HUES48 (cell line): ENCODE data around the gene PRKN.

Source experiments
- H3K27ac ChIP-seq: one replicate; pipeline ENCODE4 v1.7.0; 2013; ENCODE audit warnings: low read depth, low read length, inconsistent platforms
- H3K27me3 ChIP-seq: 2 replicates; pipeline ENCODE4 v1.6.1; 2013; ENCODE audit warnings: mild to moderate bottlenecking, low read length; ENCODE audit not compliant: control insufficient read depth, insufficient read depth
- H3K36me3 ChIP-seq: 2 replicates; pipeline ENCODE4 v1.6.1; 2013; ENCODE audit warnings: low read length; ENCODE audit not compliant: control insufficient read depth, insufficient read depth
- H3K4me1 ChIP-seq: 2 replicates; pipeline ENCODE4 v1.6.1; 2013; ENCODE audit warnings: mild to moderate bottlenecking, low read length; ENCODE audit not compliant: control insufficient read depth, insufficient read depth
- H3K4me3 ChIP-seq: 2 replicates; pipeline ENCODE4 v1.5.1; 2013; ENCODE audit warnings: mild to moderate bottlenecking, low read depth, low read length
- H3K9ac ChIP-seq: 2 replicates; pipeline ENCODE4 v1.6.1; 2013; ENCODE audit warnings: mild to moderate bottlenecking, low read depth, low read length, moderate library complexity
- H3K9me3 ChIP-seq: 2 replicates; pipeline ENCODE4 v1.6.1; 2013; ENCODE audit warnings: low read length; ENCODE audit not compliant: control insufficient read depth, insufficient read depth

PRKN gene

GRCh38 chr6:161440299-161440698 lies 1287.3 kb downstream of the PRKN start:
- H3K9me3 ChIP-seq, result no peaks in the 10 kb centered on the region
- peaks cover 14% of the 10 kb centered on the region for H3K27me3 ChIP-seq
- no peak overlapping the region for H3K27ac ChIP-seq
- peaks cover 21% of the 10 kb centered on the region for H3K4me1 ChIP-seq
- no peak overlapping the region for H3K4me3 ChIP-seq
- H3K9ac ChIP-seq, result no peak overlapping the region
- no peaks in the 10 kb centered on the region for H3K36me3 ChIP-seq

GRCh38 chr6:161439093-161439492 lies 1288.5 kb downstream of the PRKN start:
- Histone ChIP-seq H3K36me3 (no peaks in the 10 kb centered on the region), H3K9me3 (no peaks in the 10 kb centered on the region), H3K4me1 (peaks cover 19% of the 10 kb centered on the region), H3K9ac (no peak overlapping the region), H3K27me3 (peaks cover 11% of the 10 kb centered on the region), H3K4me3 (no peak overlapping the region), H3K27ac (no peak overlapping the region)

GRCh38 chr6:161438430-161439030 lies 1289.0 kb downstream of the PRKN start:
- H3K36me3 ChIP-seq, result no peaks in the 10 kb centered on the region

GRCh38 chr6:161437851-161438250 lies 1289.7 kb downstream of the PRKN start:
- H3K4me1 ChIP-seq, result peaks cover 10% of the 10 kb centered on the region; the same call in 1 of the 2 replicates
- H3K27me3 ChIP-seq, result peaks cover 11% of the 10 kb centered on the region
- H3K36me3 ChIP-seq, result no peaks in the 10 kb centered on the region
- H3K27ac ChIP-seq, result no peak overlapping the region
- no peaks in the 10 kb centered on the region for H3K9me3 ChIP-seq
- no peak overlapping the region for H3K9ac ChIP-seq
- H3K4me3 ChIP-seq, result no peak overlapping the region

More at GRCh38 chr6:161438430-161439030, 1289.0 kb downstream of the PRKN start:
- H3K4me3 ChIP-seq, result no peak overlapping the region
- no peak overlapping the region for H3K27ac ChIP-seq
- peaks cover 13% of the 10 kb centered on the region for H3K4me1 ChIP-seq
- H3K27me3 ChIP-seq, result peaks cover 11% of the 10 kb centered on the region
- no peaks in the 10 kb centered on the region for H3K9me3 ChIP-seq
- H3K9ac ChIP-seq, result no peak overlapping the region

GRCh38 chr6:161436106-161436876 lies 1291.3 kb downstream of the PRKN start:
- Histone ChIP-seq H3K27ac (no peak overlapping the region), H3K27me3 (no peaks in the 10 kb centered on the region), H3K36me3 (no peaks in the 10 kb centered on the region), H3K9me3 (no peaks in the 10 kb centered on the region), H3K4me1 (peaks cover 10% of the 10 kb centered on the region; the same call in 1 of the 2 replicates), H3K9ac (no peak overlapping the region), H3K4me3 (no peak overlapping the region)

GRCh38 chr6:161435748-161436070 lies 1291.9 kb downstream of the PRKN start:
- Histone ChIP-seq H3K9me3 (no peaks in the 10 kb centered on the region), H3K9ac (no peak overlapping the region), H3K4me3 (no peak overlapping the region), H3K4me1 (peaks cover 10% of the 10 kb centered on the region; the same call in 1 of the 2 replicates), H3K27me3 (no peaks in the 10 kb centered on the region), H3K36me3 (no peaks in the 10 kb centered on the region), H3K27ac (no peak overlapping the region)

GRCh38 chr6:161434921-161435747 lies 1292.4 kb downstream of the PRKN start:
- Histone ChIP-seq H3K27me3 (no peaks in the 10 kb centered on the region), H3K4me3 (no peak overlapping the region), H3K9me3 (no peaks in the 10 kb centered on the region), H3K36me3 (no peaks in the 10 kb centered on the region), H3K9ac (no peak overlapping the region), H3K4me1 (peaks cover 10% of the 10 kb centered on the region; the same call in 1 of the 2 replicates), H3K27ac (no peak overlapping the region)

GRCh38 chr6:161434350-161434749 lies 1293.2 kb downstream of the PRKN start:
- no peak overlapping the region for H3K27ac ChIP-seq
- no peaks in the 10 kb centered on the region for H3K36me3 ChIP-seq
- H3K27me3 ChIP-seq, result no peaks in the 10 kb centered on the region
- no peak overlapping the region for H3K9ac ChIP-seq
- H3K4me1 ChIP-seq, result peaks cover 10% of the 10 kb centered on the region; the same call in 1 of the 2 replicates
- 0 out of 2 replicates have a peak, but pooled peaks cover 4% of the 10 kb centered on the region for H3K9me3 ChIP-seq
- no peak overlapping the region for H3K4me3 ChIP-seq

GRCh38 chr6:161432546-161432945 lies 1295.0 kb downstream of the PRKN start:
- Histone ChIP-seq H3K9me3 (0 out of 2 replicates have a peak, but pooled peaks cover 4% of the 10 kb centered on the region), H3K9ac (no peak overlapping the region), H3K4me3 (no peak overlapping the region), H3K27me3 (no peaks in the 10 kb centered on the region), H3K4me1 (0 out of 2 replicates have a peak, but pooled peaks cover 4% of the 10 kb centered on the region), H3K27ac (no peak overlapping the region), H3K36me3 (no peaks in the 10 kb centered on the region)

GRCh38 chr6:161429921-161430490 lies 1297.6 kb downstream of the PRKN start:
- H3K4me3 ChIP-seq, result no peak overlapping the region
- 0 out of 2 replicates have a peak, but pooled peaks cover 4% of the 10 kb centered on the region for H3K4me1 ChIP-seq
- H3K9ac ChIP-seq, result no peak overlapping the region
- no peaks in the 10 kb centered on the region for H3K36me3 ChIP-seq
- H3K9me3 ChIP-seq, result 0 out of 2 replicates have a peak, but pooled peaks cover 4% of the 10 kb centered on the region
- no peak overlapping the region for H3K27ac ChIP-seq
- no peaks in the 10 kb centered on the region for H3K27me3 ChIP-seq
